HT1080 (cell line): Measurements from ENCODE around the gene VPS13D. TPM values are rescaled to one million over a fixed set of nuclear protein-coding genes. Genes with fewer than 3 reads are reported as not detected.
A peak's percentile ranks its signal among the peaks of the same experiment; 100 is the strongest.
"Not testable (repeated sequence)": the region's sequence is repeated elsewhere in the genome, so short reads cannot be mapped to it uniquely, and the experiment has no call there.

Experiments used
- DNase-seq: peaks from one replicate; pipeline ENCODE4 v3.0.0-alpha.2; 2015; ENCODE audit warnings: low read depth
- total RNA-seq: library from RNA; depleted of rRNA; stranded (reverse); fragments of >200 nt; shearing (Covaris generic); gene quantifications from 2 replicates; pipeline ENCODE4 v1.2.3, GENCODE V29; 2014

The VPS13D gene
- total RNA-seq, 1 experiment from 2014 or later, result 12.7 TPM

- DNase-seq, result no peak
These were observed 232.8 kb downstream of the VPS13D start for GRCh38 chr1:12462586-12462985.

- DNase-seq, result no peak
These were observed 234.2 kb downstream of the VPS13D start for GRCh38 chr1:12464045-12464461.

- peak; percentile 45 for DNase-seq
These were observed 234.8 kb downstream of the VPS13D start for GRCh38 chr1:12464598-12465056.

GRCh38 chr1:12465126-12465525 lies 235.3 kb downstream of the VPS13D start:
- no peak for DNase-seq

GRCh38 chr1:12466816-12467215 lies 237.0 kb downstream of the VPS13D start:
- DNase-seq, result no peak

GRCh38 chr1:12467570-12468286 lies 237.9 kb downstream of the VPS13D start:
- no peak for DNase-seq

- no peak for DNase-seq
These were observed 238.5 kb downstream of the VPS13D start for GRCh38 chr1:12468323-12468722.

- DNase-seq, result no peak
These were observed 239.7 kb downstream of the VPS13D start for GRCh38 chr1:12469493-12469892.

- no peak for DNase-seq
These were observed 240.2 kb downstream of the VPS13D start for GRCh38 chr1:12469990-12470389.

GRCh38 chr1:12470916-12471315 lies 241.1 kb downstream of the VPS13D start:
- not testable (repeated sequence) for DNase-seq

- no peak for DNase-seq
These were observed 242.4 kb downstream of the VPS13D start for GRCh38 chr1:12472156-12472797.

GRCh38 chr1:12472798-12473551 lies 243.1 kb downstream of the VPS13D start:
- no peak for DNase-seq

- DNase-seq, result no peak
These were observed 243.9 kb downstream of the VPS13D start for GRCh38 chr1:12473596-12474362.

GRCh38 chr1:12475101-12475500 lies 245.3 kb downstream of the VPS13D start:
- no peak for DNase-seq

- no peak for DNase-seq
These were observed 245.7 kb downstream of the VPS13D start for GRCh38 chr1:12475530-12475934.

- no peak for DNase-seq
These were observed 246.1 kb downstream of the VPS13D start for GRCh38 chr1:12475947-12476346.

- DNase-seq, result no peak
These were observed 247.5 kb downstream of the VPS13D start for GRCh38 chr1:12477314-12477713.

GRCh38 chr1:12477936-12478611 lies 248.2 kb downstream of the VPS13D start:
- peak; percentile 65 for DNase-seq

GRCh38 chr1:12478612-12478985 lies 248.8 kb downstream of the VPS13D start:
- DNase-seq, result no peak

GRCh38 chr1:12479311-12479710 lies 249.5 kb downstream of the VPS13D start:
- no peak for DNase-seq

- DNase-seq, result no peak
These were observed 250.2 kb downstream of the VPS13D start for GRCh38 chr1:12480041-12480440.
